NT2/D1 (cell line): Measurements from ENCODE around the gene LIN7A.

ENCODE experiments used
- SUZ12 ChIP-seq: IDR thresholded peaks from 2 replicates; pipeline ENCODE4 v1.6.1; 2011; ENCODE audit not compliant: insufficient read length, insufficient read depth; ENCODE audit errors: extremely low read depth
- YY1 ChIP-seq: IDR thresholded peaks from 2 replicates; pipeline ENCODE4 v1.6.1; 2011; ENCODE audit not compliant: insufficient read length, insufficient read depth
- ZNF274 ChIP-seq: IDR thresholded peaks from 2 replicates; pipeline ENCODE4 v1.6.1; 2011; ENCODE audit warnings: mild to moderate bottlenecking, low read depth, low read length

GRCh38 chr12:80776706-80777105 is 161.0 kb downstream of the LIN7A start:
- TF ChIP-seq YY1: no peak
- no peak for TF ChIP-seq SUZ12
- TF ChIP-seq ZNF274: no peak
